ENCODE results near the gene MAEA. TPM values are rescaled to one million over a fixed set of nuclear protein-coding genes. Genes with fewer than 3 reads are reported as not detected.

MAEA gene
- total and polyA plus RNA-seq, 10 of the 15 experiments (the other 5 are each of a cell fraction or from before 2014, with no cell fraction given), result 3.6 to 67.1 (median 54.6) TPM

DNA sequence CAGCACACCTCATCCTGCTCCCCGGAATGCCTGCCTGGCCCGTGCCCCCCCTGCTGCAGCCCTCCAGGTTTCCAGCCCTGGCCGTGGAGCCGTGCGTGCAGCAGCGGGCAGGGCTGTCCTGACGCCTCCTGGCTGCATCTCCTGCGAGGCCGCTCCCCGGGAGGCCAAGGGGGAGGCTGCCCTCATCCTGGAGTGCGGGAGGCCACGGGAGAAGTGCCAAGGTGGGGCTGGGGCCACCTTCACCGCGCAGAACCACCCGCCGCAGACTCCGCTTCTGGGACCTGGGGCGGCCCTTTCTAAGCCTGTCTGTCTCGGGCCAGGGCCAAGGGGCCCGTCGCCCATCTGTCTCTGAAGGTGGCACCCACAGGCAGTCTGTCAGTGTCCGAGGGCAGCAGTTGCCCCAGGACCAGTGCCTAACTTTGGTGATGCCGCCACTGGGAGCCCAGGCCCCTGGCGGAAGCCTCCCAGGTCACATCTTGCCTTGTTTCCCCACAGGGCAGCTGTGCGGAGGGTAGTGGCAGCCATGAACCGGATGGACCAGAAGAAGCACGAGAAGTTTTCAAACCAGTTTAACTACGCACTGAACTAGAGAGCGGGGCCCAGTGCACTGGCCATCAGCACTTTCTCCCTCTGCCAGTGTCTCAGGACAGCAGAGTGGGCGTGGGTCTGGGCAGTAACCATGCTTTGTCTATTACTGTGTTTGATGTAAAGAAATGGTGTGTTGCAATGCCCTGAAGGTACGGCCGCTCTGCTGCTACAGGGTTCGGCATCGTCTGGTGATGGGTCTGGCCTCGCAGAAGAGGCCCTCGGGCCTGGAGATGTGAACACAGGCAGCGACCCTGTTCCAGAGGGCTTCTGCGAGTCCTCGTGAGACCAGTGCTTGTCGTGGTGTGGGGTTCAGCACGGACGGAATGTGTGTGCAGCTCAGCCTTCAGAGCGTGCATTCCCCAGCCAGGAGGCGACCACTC, 96.0 kb downstream of the MAEA start:
- H3K27me3 ChIP-seq (replicated peaks in 1 of 2; ENCODE audit: control insufficient read depth in 2 of 2, insufficient read depth in 2 of 2, low read length in 1 of 2), result no peaks in the 10 kb centered on the region
- no TSS peak for BruUV-seq (replicated peaks)
- ATAC-seq (no peak), FAIRE-seq (no peak), DNase-seq (ENCODE audit: low read depth, low spot score) (no peak)
- H3K9ac ChIP-seq (ENCODE audit: control insufficient read depth, insufficient read depth, low read length), result no peak overlapping the region
- CTCF ChIA-PET, result no interaction called here
- intact Hi-C loops (cut with micrococcal nuclease; ENCODE audit: unreplicated experiment), result no loop called here
- H3K9me3 ChIP-seq (replicated peaks; ENCODE audit: control insufficient read depth, insufficient read depth, low read length), result peaks cover 1% of the 10 kb centered on the region; the same call in 2 of the 3 replicates
- in situ Hi-C loops (cut with MboI), result no loop called here
- WGBS (ENCODE audit: insufficient coverage, insufficient replicate concordance, low lambda C conversion rate, missing lambda C conversion rate), result 93% methylated on average over 44 of the region's 44 CpGs
- TF ChIP-seq, protein P1, sequence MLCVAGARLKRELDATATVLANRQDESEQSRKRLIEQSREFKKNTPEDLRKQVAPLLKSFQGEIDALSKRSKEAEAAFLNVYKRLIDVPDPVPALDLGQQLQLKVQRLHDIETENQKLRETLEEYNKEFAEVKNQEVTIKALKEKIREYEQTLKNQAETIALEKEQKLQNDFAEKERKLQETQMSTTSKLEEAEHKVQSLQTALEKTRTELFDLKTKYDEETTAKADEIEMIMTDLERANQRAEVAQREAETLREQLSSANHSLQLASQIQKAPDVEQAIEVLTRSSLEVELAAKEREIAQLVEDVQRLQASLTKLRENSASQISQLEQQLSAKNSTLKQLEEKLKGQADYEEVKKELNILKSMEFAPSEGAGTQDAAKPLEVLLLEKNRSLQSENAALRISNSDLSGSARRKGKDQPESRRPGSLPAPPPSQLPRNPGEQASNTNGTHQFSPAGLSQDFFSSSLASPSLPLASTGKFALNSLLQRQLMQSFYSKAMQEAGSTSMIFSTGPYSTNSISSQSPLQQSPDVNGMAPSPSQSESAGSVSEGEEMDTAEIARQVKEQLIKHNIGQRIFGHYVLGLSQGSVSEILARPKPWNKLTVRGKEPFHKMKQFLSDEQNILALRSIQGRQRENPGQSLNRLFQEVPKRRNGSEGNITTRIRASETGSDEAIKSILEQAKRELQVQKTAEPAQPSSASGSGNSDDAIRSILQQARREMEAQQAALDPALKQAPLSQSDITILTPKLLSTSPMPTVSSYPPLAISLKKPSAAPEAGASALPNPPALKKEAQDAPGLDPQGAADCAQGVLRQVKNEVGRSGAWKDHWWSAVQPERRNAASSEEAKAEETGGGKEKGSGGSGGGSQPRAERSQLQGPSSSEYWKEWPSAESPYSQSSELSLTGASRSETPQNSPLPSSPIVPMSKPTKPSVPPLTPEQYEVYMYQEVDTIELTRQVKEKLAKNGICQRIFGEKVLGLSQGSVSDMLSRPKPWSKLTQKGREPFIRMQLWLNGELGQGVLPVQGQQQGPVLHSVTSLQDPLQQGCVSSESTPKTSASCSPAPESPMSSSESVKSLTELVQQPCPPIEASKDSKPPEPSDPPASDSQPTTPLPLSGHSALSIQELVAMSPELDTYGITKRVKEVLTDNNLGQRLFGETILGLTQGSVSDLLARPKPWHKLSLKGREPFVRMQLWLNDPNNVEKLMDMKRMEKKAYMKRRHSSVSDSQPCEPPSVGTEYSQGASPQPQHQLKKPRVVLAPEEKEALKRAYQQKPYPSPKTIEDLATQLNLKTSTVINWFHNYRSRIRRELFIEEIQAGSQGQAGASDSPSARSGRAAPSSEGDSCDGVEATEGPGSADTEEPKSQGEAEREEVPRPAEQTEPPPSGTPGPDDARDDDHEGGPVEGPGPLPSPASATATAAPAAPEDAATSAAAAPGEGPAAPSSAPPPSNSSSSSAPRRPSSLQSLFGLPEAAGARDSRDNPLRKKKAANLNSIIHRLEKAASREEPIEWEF (IDR thresholded peaks at IDR 0.05; ENCODE audit: insufficient replicate concordance, low read depth, low read length), result no peak
- TF ChIP-seq KLF5 (IDR thresholded peaks at IDR 0.05; ENCODE audit: partially characterized antibody) (no peak), SMARCA5 (IDR thresholded peaks at IDR 0.05) (no peak), TAF1 (IDR thresholded peaks at IDR 0.05; ENCODE audit: borderline replicate concordance, low read depth, low read length) (no peak), NFYB (IDR thresholded peaks at IDR 0.05; ENCODE audit: insufficient read depth, low read depth, low read length) (no peak), CBFB (IDR thresholded peaks at IDR 0.05; ENCODE audit: low read depth) (no peak), TCF12 (IDR thresholded peaks at IDR 0.05; ENCODE audit: low read depth, low read length) (no peak), RELA (IDR thresholded peaks at IDR 0.05; ENCODE audit: borderline replicate concordance, partially characterized antibody) (no peak), ETV6 (conservative IDR thresholded peaks at IDR 0.05 in 1 of 2, IDR thresholded peaks at IDR 0.05 in 1 of 2; ENCODE audit: borderline replicate concordance in 1 of 2, low read depth in 1 of 2) (no peak), ZSCAN29 (IDR thresholded peaks at IDR 0.05) (no peak)
- TF ChIP-seq, protein P2, sequence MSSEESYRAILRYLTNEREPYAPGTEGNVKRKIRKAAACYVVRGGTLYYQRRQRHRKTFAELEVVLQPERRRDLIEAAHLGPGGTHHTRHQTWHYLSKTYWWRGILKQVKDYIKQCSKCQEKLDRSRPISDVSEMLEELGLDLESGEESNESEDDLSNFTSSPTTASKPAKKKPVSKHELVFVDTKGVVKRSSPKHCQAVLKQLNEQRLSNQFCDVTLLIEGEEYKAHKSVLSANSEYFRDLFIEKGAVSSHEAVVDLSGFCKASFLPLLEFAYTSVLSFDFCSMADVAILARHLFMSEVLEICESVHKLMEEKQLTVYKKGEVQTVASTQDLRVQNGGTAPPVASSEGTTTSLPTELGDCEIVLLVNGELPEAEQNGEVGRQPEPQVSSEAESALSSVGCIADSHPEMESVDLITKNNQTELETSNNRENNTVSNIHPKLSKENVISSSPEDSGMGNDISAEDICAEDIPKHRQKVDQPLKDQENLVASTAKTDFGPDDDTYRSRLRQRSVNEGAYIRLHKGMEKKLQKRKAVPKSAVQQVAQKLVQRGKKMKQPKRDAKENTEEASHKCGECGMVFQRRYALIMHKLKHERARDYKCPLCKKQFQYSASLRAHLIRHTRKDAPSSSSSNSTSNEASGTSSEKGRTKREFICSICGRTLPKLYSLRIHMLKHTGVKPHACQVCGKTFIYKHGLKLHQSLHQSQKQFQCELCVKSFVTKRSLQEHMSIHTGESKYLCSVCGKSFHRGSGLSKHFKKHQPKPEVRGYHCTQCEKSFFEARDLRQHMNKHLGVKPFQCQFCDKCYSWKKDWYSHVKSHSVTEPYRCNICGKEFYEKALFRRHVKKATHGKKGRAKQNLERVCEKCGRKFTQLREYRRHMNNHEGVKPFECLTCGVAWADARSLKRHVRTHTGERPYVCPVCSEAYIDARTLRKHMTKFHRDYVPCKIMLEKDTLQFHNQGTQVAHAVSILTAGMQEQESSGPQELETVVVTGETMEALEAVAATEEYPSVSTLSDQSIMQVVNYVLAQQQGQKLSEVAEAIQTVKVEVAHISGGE (CRISPR knock-in tag; IDR thresholded peaks at IDR 0.05), result no peak
- TF ChIP-seq, protein P3, sequence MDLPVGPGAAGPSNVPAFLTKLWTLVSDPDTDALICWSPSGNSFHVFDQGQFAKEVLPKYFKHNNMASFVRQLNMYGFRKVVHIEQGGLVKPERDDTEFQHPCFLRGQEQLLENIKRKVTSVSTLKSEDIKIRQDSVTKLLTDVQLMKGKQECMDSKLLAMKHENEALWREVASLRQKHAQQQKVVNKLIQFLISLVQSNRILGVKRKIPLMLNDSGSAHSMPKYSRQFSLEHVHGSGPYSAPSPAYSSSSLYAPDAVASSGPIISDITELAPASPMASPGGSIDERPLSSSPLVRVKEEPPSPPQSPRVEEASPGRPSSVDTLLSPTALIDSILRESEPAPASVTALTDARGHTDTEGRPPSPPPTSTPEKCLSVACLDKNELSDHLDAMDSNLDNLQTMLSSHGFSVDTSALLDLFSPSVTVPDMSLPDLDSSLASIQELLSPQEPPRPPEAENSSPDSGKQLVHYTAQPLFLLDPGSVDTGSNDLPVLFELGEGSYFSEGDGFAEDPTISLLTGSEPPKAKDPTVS (IDR thresholded peaks at IDR 0.05; ENCODE audit: low read depth, low read length), result no peak
- RAD21 ChIA-PET (ENCODE audit: unreplicated experiment), result no interaction called here
- no peak overlapping the region for H3K4me2 ChIP-seq (ENCODE audit: control insufficient read depth, insufficient read depth)
- no peak overlapping the region for H3K4me3 ChIP-seq
- H3K36me3 ChIP-seq (ENCODE audit: control insufficient read depth in 2 of 2, insufficient read depth in 2 of 2, low read length in 1 of 2), result peaks cover 0 to 4% of the 10 kb centered on the region in 2 experiments; a peak in 1 of 4 replicates
- H3K4me1 ChIP-seq (ENCODE audit: control insufficient read depth, insufficient read depth, low read length), result no peaks in the 10 kb centered on the region
- no peak overlapping the region for H2AFZ ChIP-seq (ENCODE audit: control insufficient read depth, low read depth, low read length)
- no peaks in the 10 kb centered on the region for H3K79me2 ChIP-seq (ENCODE audit: control insufficient read depth, insufficient read depth, low read length)
- POLR2A ChIA-PET, result no interaction called here
- no peak overlapping the region for H3K27ac ChIP-seq (ENCODE audit: control insufficient read depth, insufficient read depth)
- H4K20me1 ChIP-seq (ENCODE audit: control insufficient read depth, insufficient read depth), result no peaks in the 10 kb centered on the region
- SMC1A ChIA-PET (ENCODE audit: uncharacterized antibody, unreplicated experiment), result no interaction called here

Measured in GM12878 (cell line).